Upper lobe of left lung (tissue), 4 donors: ENCODE results near the gene CRYBB3.
"Not testable (repeated sequence)": the region's sequence is repeated elsewhere in the genome, so short reads cannot be mapped to it uniquely, and the experiment has no call there.

ENCODE experiments used
- POLR2A ChIP-seq, 4 donors: fragments of 450-650 bp; IDR thresholded peaks; one replicate each; pipeline ENCODE4 v1.5.1; 2016 to 2017; ENCODE audit warnings: antibody characterized with exemption in 4 of 4, mild to moderate bottlenecking in 2 of 4
- TF ChIP-seq, protein P1 (sequence below), 6 experiments: fragments of 450-650 bp in 4 of 6; fragments of 200-600 bp in 2 of 6; sonication (generic) in 2 of 6; IDR thresholded peaks; one replicate each; pipeline ENCODE4 v1.5.1; 2016 to 2019; ENCODE audit warnings: antibody characterized with exemption in 6 of 6

DNA sequence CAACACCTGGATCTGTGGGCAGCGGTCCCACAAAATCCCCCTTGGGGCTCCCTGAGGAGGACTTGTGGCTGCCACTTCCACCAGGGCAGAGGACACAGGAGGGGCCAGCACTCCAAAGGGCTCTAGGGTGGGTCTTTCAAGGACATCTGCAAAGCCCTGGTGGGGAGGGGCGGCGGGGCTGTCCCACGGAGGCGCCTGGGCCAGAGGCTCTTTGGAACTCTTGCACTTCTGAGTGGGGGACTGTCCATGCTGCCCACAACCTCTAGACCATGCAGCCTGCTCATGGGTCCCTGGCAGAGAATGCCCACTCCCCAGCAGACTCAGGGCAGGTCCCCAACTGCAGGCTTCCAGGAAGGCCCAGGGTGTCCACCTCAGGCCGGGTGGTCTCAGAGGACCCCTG lies 21.3 kb upstream of the CRYBB3 start:
- TF ChIP-seq, protein P1, sequence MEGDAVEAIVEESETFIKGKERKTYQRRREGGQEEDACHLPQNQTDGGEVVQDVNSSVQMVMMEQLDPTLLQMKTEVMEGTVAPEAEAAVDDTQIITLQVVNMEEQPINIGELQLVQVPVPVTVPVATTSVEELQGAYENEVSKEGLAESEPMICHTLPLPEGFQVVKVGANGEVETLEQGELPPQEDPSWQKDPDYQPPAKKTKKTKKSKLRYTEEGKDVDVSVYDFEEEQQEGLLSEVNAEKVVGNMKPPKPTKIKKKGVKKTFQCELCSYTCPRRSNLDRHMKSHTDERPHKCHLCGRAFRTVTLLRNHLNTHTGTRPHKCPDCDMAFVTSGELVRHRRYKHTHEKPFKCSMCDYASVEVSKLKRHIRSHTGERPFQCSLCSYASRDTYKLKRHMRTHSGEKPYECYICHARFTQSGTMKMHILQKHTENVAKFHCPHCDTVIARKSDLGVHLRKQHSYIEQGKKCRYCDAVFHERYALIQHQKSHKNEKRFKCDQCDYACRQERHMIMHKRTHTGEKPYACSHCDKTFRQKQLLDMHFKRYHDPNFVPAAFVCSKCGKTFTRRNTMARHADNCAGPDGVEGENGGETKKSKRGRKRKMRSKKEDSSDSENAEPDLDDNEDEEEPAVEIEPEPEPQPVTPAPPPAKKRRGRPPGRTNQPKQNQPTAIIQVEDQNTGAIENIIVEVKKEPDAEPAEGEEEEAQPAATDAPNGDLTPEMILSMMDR (IDR thresholded peaks at IDR 0.05) = not testable (repeated sequence)
- TF ChIP-seq POLR2A (IDR thresholded peaks at IDR 0.05) = not testable (repeated sequence)
